Measurements from ENCODE around the gene FABP6. TPM values are rescaled to one million over a fixed set of nuclear protein-coding genes. Genes with fewer than 3 reads are reported as not detected.

The FABP6 gene
- not detected in 2 replicates for total RNA-seq

GRCh38 chr5:160229190-160229742 lies at the start of gene FABP6:
Gene FABP6, plus strand, starts transcription at chr5:160229506. Its CDS starts 52 bp downstream, at chr5:160229558.

Other genes starting within 250 kb of the FABP6 start
- 41.0 and 54.1 TPM in 2 replicates for gene TTC1, start 220.4 kb upstream of the FABP6 start, total RNA-seq
- gene PWWP2A, start 110.1 kb upstream of the FABP6 start, total RNA-seq = 18.7 and 20.5 TPM in 2 replicates
- 0.15 and 0.17 TPM in 2 replicates for gene CCNJL, start 83.1 kb downstream of the FABP6 start, total RNA-seq
- gene C1QTNF2, start 141.1 kb downstream of the FABP6 start, total RNA-seq = 1.2 and 3.2 TPM in 2 replicates
- 4.5 and 6.0 TPM in 2 replicates for gene FAM200C, start 170.5 kb downstream of the FABP6 start, total RNA-seq
- 71.1 and 85.1 TPM in 2 replicates for gene SLU7, start 189.6 kb downstream of the FABP6 start, total RNA-seq
- 71.5 and 402 TPM in 2 replicates for gene PTTG1, start 192.3 kb downstream of the FABP6 start, total RNA-seq